ENCODE measurements around the gene ONECUT1.

GRCh38 chr15:52764731-52765130, 25.4 kb downstream of the ONECUT1 start:
- TF ChIP-seq POLR2A (IDR thresholded peaks at IDR 0.05; ENCODE audit: low read depth) = no peak
- no peak for TF ChIP-seq CTCF (IDR thresholded peaks at IDR 0.05)
- no peak for TF ChIP-seq POLR2AphosphoS5 (IDR thresholded peaks at IDR 0.05)

Data from esophagus muscularis mucosa (tissue), 3 donors.